Measurements from ENCODE around the gene LZTS3.
"Not testable (repeated sequence)": the region's sequence is repeated elsewhere in the genome, so short reads cannot be mapped to it uniquely, and the experiment has no call there.

LZTS3 gene

DNA sequence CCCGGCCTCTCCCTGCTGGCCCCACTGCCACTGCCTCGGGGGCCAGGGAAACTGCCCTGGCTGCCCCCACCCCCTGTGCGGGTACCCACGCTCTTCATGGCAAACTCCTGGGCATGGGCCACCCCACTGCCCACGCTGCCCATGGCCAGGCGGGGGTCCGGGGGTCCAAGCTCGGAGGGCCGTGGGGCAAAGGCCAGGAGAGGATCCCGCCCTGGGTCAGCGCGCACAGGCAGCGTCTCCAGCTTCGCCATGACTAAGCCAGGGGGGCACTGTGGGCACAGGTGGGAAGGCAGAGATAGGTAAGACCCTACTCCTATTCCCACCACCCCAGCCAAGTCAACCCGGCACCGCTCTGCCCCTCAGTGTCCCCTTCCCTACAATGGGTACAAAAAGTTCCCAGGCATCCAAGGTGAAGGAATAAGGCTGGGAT is 6.4 kb downstream of the LZTS3 start:
- DNase-seq: no peak

GRCh38 chr20:3166338-3166912 is 6.9 kb downstream of the LZTS3 start:
- no peak for DNase-seq

- no peak for DNase-seq
These were observed 7.6 kb downstream of the LZTS3 start for GRCh38 chr20:3165473-3166337.

GRCh38 chr20:3164763-3165410 is 8.5 kb downstream of the LZTS3 start:
- DNase-seq: no peak

GRCh38 chr20:3164043-3164762 is 9.1 kb downstream of the LZTS3 start:
- no peak for DNase-seq

DNA sequence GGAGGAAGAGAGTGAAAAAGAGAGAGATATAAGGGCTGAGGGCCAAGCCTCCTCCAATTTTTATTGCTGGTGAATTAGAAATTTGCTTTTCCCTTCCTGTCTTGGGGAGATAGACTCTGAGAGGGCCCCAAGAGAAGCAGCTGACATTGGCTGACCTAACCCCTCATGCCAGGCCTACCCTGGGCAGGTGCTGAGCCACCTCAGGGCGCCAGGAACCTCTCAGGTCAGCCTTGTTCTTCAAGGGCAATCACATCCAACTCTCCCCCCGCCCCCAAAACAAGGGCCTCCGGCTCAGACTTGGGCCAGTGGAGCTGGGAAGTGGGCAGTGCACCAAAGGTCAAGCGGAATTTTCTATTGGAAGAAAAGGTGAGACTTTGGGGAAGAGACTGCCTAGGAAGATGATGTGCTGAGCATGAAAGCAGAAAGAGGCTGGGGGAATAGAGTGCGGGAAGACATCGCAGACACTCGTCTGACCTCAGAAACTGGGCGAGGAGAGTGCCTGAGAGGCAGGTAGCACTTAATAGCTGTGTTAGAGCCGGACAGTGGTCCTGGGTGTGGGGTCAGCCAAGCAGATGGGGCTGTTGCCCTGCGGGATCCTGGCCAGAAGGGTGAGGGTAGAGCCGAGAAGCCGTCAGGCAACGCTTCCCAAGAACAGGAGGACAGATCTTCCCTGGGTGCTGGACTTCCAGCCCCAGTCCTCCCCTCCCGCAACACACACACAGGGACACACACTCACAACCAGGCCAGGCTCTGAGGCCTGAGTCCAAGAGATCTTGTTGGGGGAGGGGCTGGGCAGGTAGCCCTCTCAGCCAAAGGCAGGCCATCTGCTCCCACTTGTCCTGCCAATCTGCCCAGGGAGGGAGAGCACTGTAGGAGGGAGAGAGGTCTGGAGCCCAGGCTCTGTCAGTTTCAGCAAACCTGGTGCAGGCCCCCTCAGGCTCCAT is 10.0 kb downstream of the LZTS3 start:
- DNase-seq: no peak

- no peak for DNase-seq
These were observed 11.2 kb downstream of the LZTS3 start for GRCh38 chr20:3162080-3162611.

DNA sequence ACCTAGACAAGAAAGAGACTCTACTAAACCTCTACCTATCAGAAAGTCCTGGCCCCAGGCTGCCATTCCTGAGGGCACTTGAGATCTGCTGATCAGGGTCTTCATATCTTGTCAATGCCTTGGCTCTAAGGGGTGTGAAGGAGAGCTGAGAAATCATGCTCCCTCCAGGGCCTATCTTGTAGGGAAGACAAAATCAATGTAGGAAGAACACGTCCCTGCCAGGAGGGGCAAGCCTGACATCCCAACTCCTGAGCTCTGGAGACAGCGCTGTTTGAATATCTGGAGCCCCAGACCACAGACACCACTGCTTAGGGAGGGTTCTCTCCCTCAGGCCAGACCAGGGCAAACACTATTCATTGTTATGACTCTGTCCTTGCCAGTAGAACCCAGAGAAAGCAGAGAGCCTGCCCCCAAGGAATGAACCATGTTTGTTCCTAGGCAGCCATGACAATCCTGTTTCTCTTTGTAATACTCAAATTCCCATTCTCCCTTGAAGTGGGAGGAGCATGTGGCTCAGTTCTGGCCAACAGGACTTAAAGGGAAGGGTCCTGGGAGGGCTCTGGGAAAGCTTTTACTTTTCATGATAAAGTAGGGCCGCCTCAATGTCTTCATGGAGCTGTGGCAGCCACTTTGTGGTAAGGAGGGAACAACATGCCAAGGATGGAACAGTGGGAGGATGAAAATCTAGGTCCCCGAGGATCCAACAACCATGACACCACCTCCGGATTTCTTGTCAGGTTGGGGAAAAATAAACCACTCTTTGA is 11.9 kb downstream of the LZTS3 start:
- no peak for DNase-seq

DNA sequence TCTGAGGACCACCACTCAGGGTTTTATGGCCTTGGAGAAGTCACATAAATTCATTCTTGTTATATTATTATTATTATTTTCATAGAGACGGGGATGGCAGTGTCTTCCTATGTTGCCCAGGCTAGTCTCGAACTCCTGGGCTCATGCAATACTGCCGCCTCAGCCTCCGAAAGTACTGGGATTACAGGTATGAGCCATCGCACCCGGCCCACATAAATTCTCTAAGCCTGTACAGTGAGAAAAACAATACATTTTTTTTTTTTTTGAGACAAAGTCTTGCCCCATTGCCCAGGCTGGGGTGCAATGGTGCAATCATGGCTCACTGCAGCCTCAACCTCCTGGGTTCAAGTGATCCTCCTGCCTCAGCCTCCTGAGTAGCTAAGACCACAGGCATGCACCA is 12.9 kb downstream of the LZTS3 start:
- DNase-seq: no peak

GRCh38 chr20:3158968-3159431 is 14.3 kb downstream of the LZTS3 start:
- DNase-seq: no peak

DNA sequence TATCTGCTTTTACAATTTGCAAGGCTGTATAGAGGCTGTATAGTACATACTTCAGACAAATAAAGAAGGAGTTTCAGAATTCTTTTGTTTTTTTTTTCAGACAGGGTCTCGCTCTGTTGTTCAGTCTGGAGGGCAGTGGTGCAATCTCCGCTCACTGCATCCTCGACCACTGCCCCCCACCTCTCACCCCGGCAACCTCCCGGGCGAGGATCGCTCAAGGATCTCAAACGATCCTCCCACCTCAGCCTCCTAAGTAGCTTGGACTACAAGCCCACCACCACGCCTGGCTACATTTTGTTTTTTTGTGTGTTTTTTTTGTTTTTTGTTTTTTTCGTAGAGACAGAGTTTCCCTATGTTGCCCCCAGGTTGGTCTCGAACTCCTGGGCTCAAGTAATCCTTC is 15.5 kb downstream of the LZTS3 start:
- no peak for DNase-seq

DNA sequence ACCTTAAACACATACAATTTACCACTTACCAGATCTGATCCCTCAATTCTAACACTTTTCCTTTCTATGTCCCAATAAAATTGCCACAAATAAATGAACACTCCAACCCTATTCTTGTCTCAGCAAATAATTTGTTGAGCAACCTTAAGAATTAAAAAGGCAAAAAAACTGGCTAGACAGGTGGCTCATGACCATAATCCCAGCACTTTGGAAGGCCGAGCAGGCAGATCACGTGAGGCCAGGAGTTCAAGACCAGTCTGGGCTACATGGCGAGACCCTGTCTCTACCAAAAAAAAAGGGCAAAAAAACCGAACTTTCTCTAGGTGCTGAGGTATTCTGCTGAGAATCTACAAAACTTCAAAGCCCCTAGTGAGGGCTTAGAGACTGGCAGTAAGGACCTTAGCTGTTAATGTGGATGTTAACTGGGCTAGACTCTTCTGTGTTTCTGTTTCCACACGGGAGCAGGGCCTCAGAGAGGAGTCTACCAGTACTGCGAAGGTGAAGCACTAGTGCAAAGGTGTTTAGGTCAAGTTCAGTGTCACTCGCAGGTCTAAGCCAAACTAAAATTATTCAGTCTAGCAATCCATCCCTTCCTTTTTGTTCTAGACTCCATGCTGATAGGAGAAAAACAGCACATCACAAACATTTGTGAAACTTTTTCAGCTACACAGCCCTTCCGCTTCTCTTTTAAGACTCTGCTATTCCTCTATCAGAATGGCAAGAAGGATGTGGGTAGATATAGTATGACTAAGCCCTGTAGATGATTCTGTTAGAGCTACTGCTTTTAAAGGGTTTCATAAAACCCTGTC is 16.3 kb downstream of the LZTS3 start:
- no peak for DNase-seq

DNA sequence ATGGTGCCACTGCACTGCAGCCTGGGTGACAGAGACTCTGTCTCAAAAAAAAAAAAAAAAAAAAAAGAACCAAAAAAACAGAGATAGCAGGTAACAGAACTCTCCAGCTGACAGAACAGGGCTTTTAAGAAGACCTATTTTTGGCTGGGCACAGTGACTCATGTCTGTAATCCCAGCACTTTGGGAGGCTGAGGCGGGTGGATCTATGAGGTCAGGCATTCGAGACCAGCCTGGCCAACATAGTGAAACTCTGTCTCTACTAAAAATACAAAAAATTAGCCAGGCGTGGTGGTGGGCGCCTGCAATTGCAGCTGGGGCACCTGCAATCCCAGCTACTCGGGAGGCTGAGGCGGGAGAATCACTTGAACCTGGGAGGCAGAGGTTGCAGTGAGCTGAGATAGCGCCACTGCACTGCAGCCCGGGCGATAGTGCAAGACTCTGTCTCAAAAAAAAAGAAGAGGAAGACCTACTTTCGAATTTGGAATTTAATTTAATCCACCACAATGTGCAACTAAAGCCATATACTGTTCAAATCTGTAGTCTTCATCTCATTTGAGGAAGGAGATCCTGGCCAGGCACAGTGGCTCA is 21.2 kb downstream of the LZTS3 start:
- DNase-seq: not testable (repeated sequence)

DNA sequence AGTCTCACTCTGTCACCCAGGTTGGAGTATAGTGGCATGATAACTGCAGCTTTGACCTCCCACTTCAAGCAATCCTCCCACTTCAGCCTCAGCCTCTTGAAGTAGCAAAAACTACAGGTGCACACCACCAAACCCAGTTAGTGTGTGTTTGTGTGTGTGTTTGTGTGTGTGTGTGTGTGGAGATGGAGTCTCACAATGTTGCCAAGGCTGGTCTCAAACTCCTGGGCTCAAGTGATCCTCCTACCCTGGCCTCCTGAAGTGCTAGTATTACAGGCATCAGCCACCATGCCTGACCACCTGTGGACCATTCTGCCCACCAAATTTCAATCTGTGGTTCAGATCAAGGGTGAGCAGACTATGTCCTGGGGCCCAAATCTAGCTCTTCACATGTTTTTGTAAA is 22.4 kb downstream of the LZTS3 start:
- DNase-seq: peak; percentile 17

GRCh38 chr20:3146732-3147341 is 26.5 kb downstream of the LZTS3 start:
- DNase-seq: no peak

- no peak for DNase-seq
These were observed 31.6 kb downstream of the LZTS3 start for GRCh38 chr20:3141757-3142156.

DNA sequence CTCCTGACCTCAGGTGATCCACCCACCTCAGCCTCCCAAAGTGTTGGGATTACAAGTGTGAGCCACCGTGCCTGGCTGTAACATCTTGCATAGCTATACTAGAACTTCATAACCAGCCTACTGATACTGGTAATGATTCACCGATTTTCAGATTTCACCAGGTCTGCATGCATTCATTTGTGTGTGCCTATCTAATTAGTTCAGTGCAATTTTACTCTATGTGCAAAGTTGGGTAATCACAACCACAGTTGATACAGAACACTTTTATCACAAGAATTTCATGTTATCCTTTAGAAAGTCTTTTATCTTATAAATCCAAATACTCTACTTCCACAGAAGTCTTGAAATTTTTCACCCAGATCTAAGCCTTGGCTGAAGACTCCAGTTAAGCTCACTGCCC is 35.9 kb downstream of the LZTS3 start:
- no peak for DNase-seq

- no peak for DNase-seq
These were observed 37.8 kb downstream of the LZTS3 start for GRCh38 chr20:3135507-3136070.

DNA sequence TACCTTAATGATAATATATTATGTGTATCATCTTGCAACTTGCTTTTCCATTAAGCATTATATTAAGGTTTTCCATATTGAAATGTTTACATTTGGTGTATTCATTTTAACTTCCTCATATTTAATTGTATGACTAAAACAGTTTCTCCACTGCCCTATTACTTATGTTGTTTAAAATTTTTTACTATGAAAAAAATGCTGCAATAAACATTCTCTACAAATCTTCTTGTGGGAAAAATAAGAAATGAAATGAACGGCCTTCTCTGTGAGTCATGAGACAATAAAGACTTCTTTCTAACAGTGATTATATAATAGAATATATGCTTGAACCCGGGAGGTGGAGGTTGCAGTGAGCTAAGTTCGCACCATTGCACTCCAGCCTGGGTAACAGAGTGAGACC is 39.2 kb downstream of the LZTS3 start:
- no peak for DNase-seq
